ENCODE data around the gene MYT1.

The MYT1 gene

GRCh38 chr20:64239449-64240242 is 75.4 kb downstream of the MYT1 start:
- H3K27ac ChIP-seq, result no peak overlapping the region
- no peak for TF ChIP-seq ZFX (IDR thresholded peaks at IDR 0.05; ENCODE audit: borderline replicate concordance)
- TF ChIP-seq CTCF (IDR thresholded peaks at IDR 0.05), result no peak

- TF ChIP-seq CTCF (IDR thresholded peaks at IDR 0.05), result no peak
- no peak for TF ChIP-seq ZFX (IDR thresholded peaks at IDR 0.05; ENCODE audit: borderline replicate concordance)
- no peak overlapping the region for H3K27ac ChIP-seq
Measured at GRCh38 chr20:64240243-64241015, 76.2 kb downstream of the MYT1 start.

- H3K27ac ChIP-seq, result no peak overlapping the region
- TF ChIP-seq ZFX (IDR thresholded peaks at IDR 0.05; ENCODE audit: borderline replicate concordance), result no peak
- no peak for TF ChIP-seq CTCF (IDR thresholded peaks at IDR 0.05)
Measured at GRCh38 chr20:64241061-64241460, 76.8 kb downstream of the MYT1 start.

GRCh38 chr20:64242003-64242796 is 77.9 kb downstream of the MYT1 start:
- TF ChIP-seq CTCF (IDR thresholded peaks at IDR 0.05) (no peak), ZFX (IDR thresholded peaks at IDR 0.05; ENCODE audit: borderline replicate concordance) (no peak)
- no peak overlapping the region for H3K27ac ChIP-seq

- H3K27ac ChIP-seq, result no peak overlapping the region
- TF ChIP-seq ZFX (IDR thresholded peaks at IDR 0.05; ENCODE audit: borderline replicate concordance) (no peak), CTCF (IDR thresholded peaks at IDR 0.05) (no peak)
Measured at GRCh38 chr20:64242797-64243475, 78.7 kb downstream of the MYT1 start.

- no peak overlapping the region for H3K27ac ChIP-seq
- TF ChIP-seq CTCF (IDR thresholded peaks at IDR 0.05) (no peak), ZFX (IDR thresholded peaks at IDR 0.05; ENCODE audit: borderline replicate concordance) (no peak)
Measured at GRCh38 chr20:64244281-64244805, 80.1 kb downstream of the MYT1 start.

Data from 22Rv1 (cell line).